ENCODE data around the gene PTPRA. TPM values are rescaled to one million over a fixed set of nuclear protein-coding genes. Genes with fewer than 3 reads are reported as not detected.

PTPRA gene
- total RNA-seq, 1 experiment from 2014 or later = 29.3 TPM

GRCh38 chr20:2864626-2865025 lies 8.7 kb upstream of the PTPRA start:
- Mint-ChIP-seq H3K4me1 (ENCODE audit: insufficient read depth, unreplicated experiment) (peaks cover 9% of the 10 kb centered on the region), H3K27ac (ENCODE audit: low read depth, unreplicated experiment) (no peak overlapping the region), H3K9me3 (ENCODE audit: unreplicated experiment) (no peaks in the 10 kb centered on the region), H3K4me3 (ENCODE audit: unreplicated experiment) (no peak overlapping the region), H3K27me3 (ENCODE audit: insufficient read depth, unreplicated experiment) (no peaks in the 10 kb centered on the region), H3K36me3 (ENCODE audit: insufficient read depth, unreplicated experiment) (peaks cover 22% of the 10 kb centered on the region)
- TF ChIP-seq CTCF (IDR thresholded peaks at IDR 0.05; ENCODE audit: unreplicated experiment) = no peak
- no peak for DNase-seq (ENCODE audit: unreplicated experiment)
- CTCF ChIA-PET = interaction anchor here (1.6 kb wide), 1 partner anchor 13 kb away, joined by 8 read pairs; no protein-coding TSS in a partner anchor
- no TSS peak for BruUV-seq (replicated peaks)
- POLR2A ChIA-PET = interaction anchor here (0.9 to 1.4 kb wide), 4 partner anchors 8 to 16 kb away, joined by 3 to 6 read pairs (median 4); partner anchors contain the start of gene PTPRA
- intact Hi-C loops (cut with micrococcal nuclease) = no loop called here

DNA sequence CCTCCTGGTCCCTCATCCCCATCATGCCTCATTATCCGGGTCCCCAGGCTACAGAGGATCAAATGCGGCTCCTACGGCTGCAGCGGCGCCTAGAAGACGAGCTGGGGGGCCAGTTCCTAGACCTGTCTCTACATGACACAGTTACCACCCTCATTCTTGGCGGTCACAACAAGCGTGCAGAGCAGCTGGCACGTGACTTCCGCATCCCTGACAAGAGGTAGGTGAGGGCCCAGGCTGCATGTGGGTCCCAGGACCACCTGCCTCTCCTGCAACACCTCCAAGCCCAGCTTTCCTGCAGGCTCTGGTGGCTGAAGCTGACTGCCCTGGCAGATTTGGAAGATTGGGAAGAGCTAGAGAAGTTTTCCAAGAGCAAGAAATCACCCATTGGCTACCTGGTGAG lies 8.2 kb upstream of the PTPRA start:
- intact Hi-C loops (cut with micrococcal nuclease) = no loop called here
- CTCF ChIA-PET = interaction anchor here (0.6 to 1.6 kb wide), 4 partner anchors 14 to 1424 kb away, joined by 3 to 8 read pairs (median 3); no protein-coding TSS in a partner anchor
- Mint-ChIP-seq H3K27ac (ENCODE audit: low read depth, unreplicated experiment) (no peak overlapping the region), H3K36me3 (ENCODE audit: insufficient read depth, unreplicated experiment) (peaks cover 22% of the 10 kb centered on the region), H3K4me3 (ENCODE audit: unreplicated experiment) (no peak overlapping the region), H3K9me3 (ENCODE audit: unreplicated experiment) (no peaks in the 10 kb centered on the region), H3K27me3 (ENCODE audit: insufficient read depth, unreplicated experiment) (no peaks in the 10 kb centered on the region), H3K4me1 (ENCODE audit: insufficient read depth, unreplicated experiment) (peaks cover 9% of the 10 kb centered on the region)
- BruUV-seq (replicated peaks) = no TSS peak
- no peak for DNase-seq (ENCODE audit: unreplicated experiment)
- POLR2A ChIA-PET = interaction anchor here (0.6 to 1.4 kb wide), 6 partner anchors 8 to 1023 kb away, joined by 3 to 6 read pairs (median 4); partner anchors contain the start of gene PTPRA
- no peak for TF ChIP-seq CTCF (IDR thresholded peaks at IDR 0.05; ENCODE audit: unreplicated experiment)

DNA sequence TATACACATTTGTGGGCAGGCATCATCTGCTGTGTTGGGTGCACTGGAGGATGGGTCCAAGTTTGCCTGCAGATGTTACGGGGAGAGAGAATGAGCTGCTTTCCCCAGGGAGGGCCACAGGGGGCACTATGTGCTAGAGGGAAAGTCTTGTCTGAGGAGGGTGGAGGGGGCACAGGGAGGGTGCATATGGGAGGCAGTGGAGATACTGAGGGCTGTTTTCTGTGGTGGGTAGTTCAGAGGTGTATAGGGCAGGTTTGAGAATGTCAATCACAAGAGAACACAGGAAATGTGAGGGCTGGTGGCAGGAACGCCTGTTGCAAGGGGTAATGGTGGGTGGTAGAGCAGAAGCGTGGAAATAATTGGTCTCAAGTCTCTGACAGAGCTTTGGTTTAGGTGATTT lies 7.7 kb upstream of the PTPRA start:
- DNase-seq (ENCODE audit: unreplicated experiment) = no peak
- H3K4me3 Mint-ChIP-seq (ENCODE audit: unreplicated experiment) = no peak overlapping the region
- peaks cover 14% of the 10 kb centered on the region for H3K4me1 Mint-ChIP-seq (ENCODE audit: insufficient read depth, unreplicated experiment)
- no TSS peak for BruUV-seq (replicated peaks)
- peaks cover 22% of the 10 kb centered on the region for H3K36me3 Mint-ChIP-seq (ENCODE audit: insufficient read depth, unreplicated experiment)
- CTCF ChIA-PET = interaction anchor here (0.6 to 0.7 kb wide), 3 partner anchors 47 to 1425 kb away, joined by 3 read pairs; no protein-coding TSS in a partner anchor
- TF ChIP-seq CTCF (IDR thresholded peaks at IDR 0.05; ENCODE audit: unreplicated experiment) = no peak
- intact Hi-C loops (cut with micrococcal nuclease) = no loop called here
- no peaks in the 10 kb centered on the region for H3K9me3 Mint-ChIP-seq (ENCODE audit: unreplicated experiment)
- no peak overlapping the region for H3K27ac Mint-ChIP-seq (ENCODE audit: low read depth, unreplicated experiment)
- POLR2A ChIA-PET = interaction anchor here (0.6 to 1.3 kb wide), 4 partner anchors 9 to 1024 kb away, joined by 3 to 4 read pairs (median 3); no protein-coding TSS in a partner anchor
- no peaks in the 10 kb centered on the region for H3K27me3 Mint-ChIP-seq (ENCODE audit: insufficient read depth, unreplicated experiment)

DNA sequence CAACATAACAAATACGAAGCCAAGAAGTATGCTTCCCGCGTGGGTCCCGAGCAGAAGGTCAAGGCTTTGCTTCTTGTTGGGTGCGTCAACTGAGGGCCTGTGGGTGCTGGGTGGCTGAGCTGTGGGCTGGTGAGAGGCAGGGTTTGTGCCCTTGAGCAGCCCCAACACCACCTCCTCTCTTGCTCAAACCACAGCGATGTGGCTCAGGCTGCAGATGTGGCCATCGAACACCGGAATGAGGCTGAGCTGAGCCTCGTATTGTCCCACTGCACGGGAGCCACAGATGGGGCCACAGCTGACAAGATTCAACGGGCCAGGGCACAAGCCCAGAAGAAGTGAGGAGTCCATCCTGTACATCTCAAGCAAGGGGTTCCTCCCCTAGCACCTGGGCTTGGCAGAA lies 7.0 kb upstream of the PTPRA start:
- Mint-ChIP-seq H3K9me3 (ENCODE audit: unreplicated experiment) (no peaks in the 10 kb centered on the region), H3K4me3 (ENCODE audit: unreplicated experiment) (no peak overlapping the region), H3K36me3 (ENCODE audit: insufficient read depth, unreplicated experiment) (peaks cover 17% of the 10 kb centered on the region), H3K27ac (ENCODE audit: low read depth, unreplicated experiment) (no peak overlapping the region), H3K4me1 (ENCODE audit: insufficient read depth, unreplicated experiment) (peaks cover 20% of the 10 kb centered on the region), H3K27me3 (ENCODE audit: insufficient read depth, unreplicated experiment) (no peaks in the 10 kb centered on the region)
- no peak for DNase-seq (ENCODE audit: unreplicated experiment)
- ChIA-PET POLR2A (interaction anchor here (1.3 kb wide), 1 partner anchor 8 kb away, joined by 4 read pairs; no protein-coding TSS in a partner anchor), CTCF (no interaction called here)
- intact Hi-C loops (cut with micrococcal nuclease) = no loop called here
- BruUV-seq (replicated peaks) = no TSS peak
- no peak for TF ChIP-seq CTCF (IDR thresholded peaks at IDR 0.05; ENCODE audit: unreplicated experiment)
